ENCODE results near the gene EFNB2. TPM values are rescaled to one million over a fixed set of nuclear protein-coding genes. Genes with fewer than 3 reads are reported as not detected.

The EFNB2 gene
- total and polyA plus RNA-seq, 12 donors, result 9.7 to 21.1 (median 14.3) TPM

DNA sequence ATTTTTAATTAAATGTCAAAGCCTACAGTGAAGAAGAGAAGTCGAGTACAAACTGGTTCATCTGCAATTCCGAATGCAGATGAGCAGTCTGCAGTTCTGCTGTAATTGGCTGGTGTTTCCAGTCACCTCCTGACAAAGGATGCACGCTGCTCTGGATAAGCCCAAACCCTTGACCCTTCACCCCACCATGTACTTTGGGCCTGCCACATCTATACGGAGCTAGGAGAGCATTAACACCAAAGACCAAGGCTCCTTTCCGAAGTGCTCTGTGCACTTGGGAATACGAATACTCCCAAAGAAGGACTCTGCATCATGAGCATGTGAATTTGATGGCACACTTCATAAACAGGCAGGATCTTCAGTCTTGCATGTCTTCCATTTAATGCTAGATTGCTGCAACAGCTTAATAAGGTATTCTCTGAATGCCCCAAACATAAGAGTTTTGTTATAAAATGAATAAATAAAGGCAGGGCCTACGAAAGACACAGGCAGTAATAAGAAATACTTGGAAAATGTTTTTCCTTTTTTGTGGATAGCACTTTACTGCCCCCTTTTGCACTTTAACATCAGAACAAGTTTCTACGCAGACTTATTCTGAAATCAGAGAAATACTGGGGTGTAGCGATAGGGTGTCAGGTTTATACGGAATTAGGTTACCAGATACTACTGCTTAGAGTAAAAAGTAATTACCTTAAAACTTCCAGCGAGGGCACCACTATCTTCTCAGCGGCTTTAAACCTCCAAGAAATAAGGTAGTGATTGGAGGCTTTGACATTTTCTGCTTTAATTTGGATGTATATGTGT lies 15.0 kb downstream of the EFNB2 start:
- intact Hi-C loops (cut with DNase I), result loop anchor here in 3 of 10 donors (5.0 to 10.0 kb wide), 3 partner anchors 436 to 443 kb away; no protein-coding TSS in a partner anchor
- DNase-seq (no peak), ATAC-seq (no peak)
- no peak overlapping the region for H3K4me3 ChIP-seq
- peaks cover 0 to 93% (median 33%) of the 10 kb centered on the region in 9 donors for H3K4me1 ChIP-seq
- TF ChIP-seq, protein P1, sequence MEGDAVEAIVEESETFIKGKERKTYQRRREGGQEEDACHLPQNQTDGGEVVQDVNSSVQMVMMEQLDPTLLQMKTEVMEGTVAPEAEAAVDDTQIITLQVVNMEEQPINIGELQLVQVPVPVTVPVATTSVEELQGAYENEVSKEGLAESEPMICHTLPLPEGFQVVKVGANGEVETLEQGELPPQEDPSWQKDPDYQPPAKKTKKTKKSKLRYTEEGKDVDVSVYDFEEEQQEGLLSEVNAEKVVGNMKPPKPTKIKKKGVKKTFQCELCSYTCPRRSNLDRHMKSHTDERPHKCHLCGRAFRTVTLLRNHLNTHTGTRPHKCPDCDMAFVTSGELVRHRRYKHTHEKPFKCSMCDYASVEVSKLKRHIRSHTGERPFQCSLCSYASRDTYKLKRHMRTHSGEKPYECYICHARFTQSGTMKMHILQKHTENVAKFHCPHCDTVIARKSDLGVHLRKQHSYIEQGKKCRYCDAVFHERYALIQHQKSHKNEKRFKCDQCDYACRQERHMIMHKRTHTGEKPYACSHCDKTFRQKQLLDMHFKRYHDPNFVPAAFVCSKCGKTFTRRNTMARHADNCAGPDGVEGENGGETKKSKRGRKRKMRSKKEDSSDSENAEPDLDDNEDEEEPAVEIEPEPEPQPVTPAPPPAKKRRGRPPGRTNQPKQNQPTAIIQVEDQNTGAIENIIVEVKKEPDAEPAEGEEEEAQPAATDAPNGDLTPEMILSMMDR (IDR thresholded peaks at IDR 0.05), result peak; percentile 16 to 68 (median 44)
- H3K36me3 ChIP-seq, result no peaks in the 10 kb centered on the region
- no peak overlapping the region for H3K27ac ChIP-seq
- WGBS, 2 donors, result 61 to 74% methylated on average over 12 of the region's 12 CpGs
- H3K9me3 ChIP-seq, result no peaks in the 10 kb centered on the region
- H3K27me3 ChIP-seq, result peaks cover 0 to 3% (median 0%) of the 10 kb centered on the region in 7 donors

DNA sequence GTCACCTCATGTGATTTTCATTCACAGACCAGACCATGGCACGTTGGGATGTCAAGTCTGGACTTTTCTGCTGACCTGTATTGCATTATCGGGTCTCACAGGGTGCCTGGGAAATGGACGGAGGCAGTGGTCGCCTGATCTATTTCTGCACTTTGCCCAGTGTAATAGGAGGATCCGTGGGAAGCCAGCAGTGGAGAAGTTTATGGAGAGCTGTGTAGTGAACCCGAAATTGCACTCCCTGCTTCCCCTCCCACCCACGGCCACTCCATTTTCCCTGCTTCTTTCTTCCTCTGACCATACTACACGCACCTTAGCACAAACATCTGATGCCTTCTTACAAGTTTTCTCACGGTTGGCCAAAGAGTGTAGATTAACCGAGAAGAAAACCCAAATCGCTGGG lies 16.9 kb downstream of the EFNB2 start:
- H3K4me1 ChIP-seq, result peaks cover 0 to 88% (median 19%) of the 10 kb centered on the region in 9 donors
- no peaks in the 10 kb centered on the region for H3K9me3 ChIP-seq
- no peak for DNase-seq
- intact Hi-C loops (cut with DNase I), result no loop called here
- H3K27me3 ChIP-seq, result peaks cover 0 to 3% (median 0%) of the 10 kb centered on the region in 7 donors
- H3K4me3 ChIP-seq, result peak overlapping the region in 1 of 10 donors; percentile 9
- TF ChIP-seq, protein P1 (IDR thresholded peaks at IDR 0.05), result no peak
- H3K27ac ChIP-seq, result no peak overlapping the region
- WGBS, 2 donors, result 84 to 95% methylated on average over 11 of the region's 11 CpGs
- no peak for ATAC-seq
- H3K36me3 ChIP-seq, result no peaks in the 10 kb centered on the region

DNA sequence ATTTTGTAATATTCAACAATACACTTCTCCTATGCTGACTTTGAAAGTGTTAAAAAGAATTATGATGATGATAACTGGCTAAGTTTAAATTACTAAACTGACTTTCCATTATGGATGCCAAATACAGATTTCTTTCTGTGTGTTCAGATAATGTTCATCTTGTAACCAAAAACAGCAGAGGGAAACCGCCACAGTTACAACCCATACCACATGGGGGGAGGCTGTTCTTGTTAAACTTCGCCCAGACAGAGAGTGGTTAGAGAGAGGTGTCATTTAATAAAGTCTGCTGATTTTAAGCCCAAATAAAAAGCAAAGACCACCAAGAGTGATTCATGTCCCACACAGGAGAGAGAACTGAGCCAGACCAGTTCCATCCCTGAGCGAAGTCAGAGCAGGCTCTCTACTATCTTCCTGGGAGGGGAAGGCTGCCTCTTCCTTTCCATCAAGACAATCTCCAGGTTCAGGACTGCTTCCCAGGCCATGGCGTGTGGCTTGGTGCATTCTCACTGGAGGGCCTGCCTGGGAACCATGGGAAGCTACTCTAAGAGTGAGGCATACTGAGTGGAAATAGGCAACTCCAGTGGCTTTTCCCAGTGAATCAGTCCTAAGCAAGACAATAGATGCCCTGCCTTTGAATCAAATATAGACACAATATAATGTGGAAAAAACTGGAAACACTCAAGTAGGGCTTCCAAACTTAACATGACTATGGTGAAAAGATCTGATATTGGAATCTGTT lies 18.2 kb downstream of the EFNB2 start:
- ATAC-seq (peak in 1 of 8 donors; percentile 21), DNase-seq (no peak)
- 85 to 86% methylated on average over 4 of the region's 4 CpGs for WGBS, 2 donors
- Histone ChIP-seq H3K9me3 (no peaks in the 10 kb centered on the region), H3K4me1 (peaks cover 0 to 81% (median 9%) of the 10 kb centered on the region in 9 donors), H3K36me3 (peaks cover 0 to 2% (median 0%) of the 10 kb centered on the region in 9 donors), H3K27me3 (peaks cover 0 to 3% (median 0%) of the 10 kb centered on the region in 7 donors), H3K27ac (no peak overlapping the region), H3K4me3 (no peak overlapping the region)
- TF ChIP-seq, protein P1 (IDR thresholded peaks at IDR 0.05), result no peak
- intact Hi-C loops (cut with DNase I), result no loop called here

DNA sequence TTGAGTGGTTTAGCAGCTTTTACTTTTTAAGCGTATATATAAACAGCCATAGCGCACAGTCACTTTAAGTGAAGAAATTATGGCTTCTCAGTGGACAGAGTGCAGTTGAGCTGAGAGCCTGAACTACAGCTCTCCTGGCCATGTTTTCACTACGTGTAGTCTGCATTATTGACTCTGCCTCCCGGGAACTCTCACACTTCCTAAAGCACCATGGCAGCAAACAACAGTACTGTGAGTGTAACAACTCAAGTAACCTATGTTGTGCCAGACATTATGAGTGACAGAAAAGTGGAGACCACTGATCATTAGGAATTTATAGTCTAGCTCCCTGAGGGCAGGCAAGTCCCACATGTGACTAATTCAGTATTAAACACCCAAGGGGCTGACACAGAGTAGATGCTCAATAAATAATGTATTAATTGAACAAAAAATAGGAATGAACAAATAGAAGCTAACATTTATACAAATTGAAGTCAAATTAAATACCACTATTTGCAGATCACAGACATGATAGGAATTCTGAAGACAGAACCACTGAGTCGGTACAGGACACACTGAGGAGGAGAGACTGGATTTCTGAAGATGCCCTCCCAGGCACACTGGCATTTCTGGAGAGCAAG lies 19.7 kb downstream of the EFNB2 start:
- Histone ChIP-seq H3K27ac (peak overlapping the region in 3 of 10 donors; percentile 10 to 41 (median 17)), H3K4me1 (peaks cover 0 to 66% (median 9%) of the 10 kb centered on the region in 9 donors), H3K36me3 (peaks cover 0 to 17% (median 0%) of the 10 kb centered on the region in 9 donors), H3K4me3 (peak overlapping the region in 2 of 10 donors; percentile 13 to 17), H3K9me3 (no peaks in the 10 kb centered on the region), H3K27me3 (peaks cover 0 to 3% (median 0%) of the 10 kb centered on the region in 7 donors)
- intact Hi-C loops (cut with DNase I), result no loop called here
- DNase-seq, result no peak
- ATAC-seq, result peak in 1 of 8 donors; percentile 31
- WGBS, 2 donors, result 76 to 79% methylated on average over 5 of the region's 5 CpGs
- TF ChIP-seq, protein P1 (IDR thresholded peaks at IDR 0.05), result no peak
